H1 (cell line): ENCODE data around the gene CHD5. TPM values are rescaled to one million over a fixed set of nuclear protein-coding genes. Genes with fewer than 3 reads are reported as not detected.

Experiments used
- CTCF ChIA-PET: fragments of 300-600 bp; sonication (Branson Sonifier 250); formaldehyde crosslinking; loops from one replicate; lab custom pipeline; 2021; ENCODE audit not compliant: partially characterized antibody; lab: Charles Lee
- POLR2A ChIA-PET: fragments of 300-600 bp; sonication (Branson Sonifier 250); formaldehyde crosslinking; loops from one replicate; lab custom pipeline; 2021; ENCODE audit warnings: inconsistent platforms; ENCODE audit not compliant: partially characterized antibody; lab: Charles Lee
- DNase-seq, 2 experiments: peaks; one replicate each; pipeline versions ENCODE4 v3.0.0 to v3.0.0-alpha.2; 2010 to 2022; ENCODE audit warnings: low spot score in 2 of 2, low read depth in 1 of 2, mixed read lengths in 1 of 2
- FAIRE-seq: peaks from 2 replicates; lab custom pipeline; 2011; peaks lifted over from hg19 to GRCh38; lab: Jason Lieb, UNC
- H2AFZ ChIP-seq: 2 replicates; pipeline ENCODE4 v1.8.1; 2012; ENCODE audit warnings: low read length, inconsistent platforms
- H2AK5ac ChIP-seq: 2 replicates; pipeline ENCODE4 v1.6.1; 2013; ENCODE audit warnings: low read depth, low read length
- H2BK120ac ChIP-seq: replicated peaks from 2 replicates; pipeline ENCODE3; 2013; ENCODE audit warnings: low read depth, low read length, inconsistent platforms
- H2BK12ac ChIP-seq: 2 replicates; pipeline ENCODE4 v1.6.1; 2013; ENCODE audit warnings: low read depth, low read length
- H2BK15ac ChIP-seq: 2 replicates; pipeline ENCODE4 v1.6.1; 2013; ENCODE audit warnings: low read length
- H2BK20ac ChIP-seq: 2 replicates; pipeline ENCODE4 v1.6.1; 2013; ENCODE audit warnings: low read length
- H2BK5ac ChIP-seq: 2 replicates; pipeline ENCODE4 v1.6.1; 2013; ENCODE audit warnings: low read depth, low read length
- H3K14ac ChIP-seq: 2 replicates; pipeline ENCODE4 v1.6.1; 2013; ENCODE audit warnings: inconsistent platforms; ENCODE audit not compliant: insufficient read length
- H3K18ac ChIP-seq: 2 replicates; pipeline ENCODE4 v1.6.1; 2013; ENCODE audit warnings: low read length; ENCODE audit errors: extremely low read depth
- H3K23ac ChIP-seq: 2 replicates; pipeline ENCODE4 v1.6.1; 2013; ENCODE audit warnings: inconsistent platforms; ENCODE audit not compliant: insufficient read length
- H3K23me2 ChIP-seq: 2 replicates; pipeline ENCODE4 v1.6.1; 2013; ENCODE audit warnings: low read depth, low read length
- H3K27ac ChIP-seq: 2 replicates; pipeline ENCODE4 v1.6.1; 2011; ENCODE audit warnings: low read depth, low read length, inconsistent platforms
- H3K27me3 ChIP-seq, 4 experiments: replicated peaks in 1 of 4; 1 replicate in 1 of 4; 2 replicates in 3 of 4; pipeline versions ENCODE4 v1.6.1 to v1.8.1; 2011 to 2013; ENCODE audit warnings: low read length in 3 of 4, mild to moderate bottlenecking in 3 of 4, inconsistent platforms in 2 of 4, mixed read lengths in 2 of 4, moderate library complexity in 1 of 4; ENCODE audit not compliant: control insufficient read depth in 3 of 4, insufficient read depth in 3 of 4; ENCODE audit errors: extremely low read depth in 1 of 4
- H3K36me3 ChIP-seq, 4 experiments: 2 replicates each; pipeline versions ENCODE4 v1.6.1 to v1.8.1; 2011 to 2013; ENCODE audit warnings: mild to moderate bottlenecking in 4 of 4, low read length in 3 of 4, moderate library complexity in 2 of 4, control low read depth in 1 of 4, inconsistent platforms in 1 of 4; ENCODE audit not compliant: insufficient read depth in 4 of 4, control insufficient read depth in 2 of 4
- H3K4ac ChIP-seq: replicated peaks from 2 replicates; pipeline ENCODE3; 2013; ENCODE audit warnings: low read length, low read depth, mixed read lengths, inconsistent platforms; ENCODE audit not compliant: insufficient read length
- H3K4me1 ChIP-seq, 4 experiments: replicated peaks in 1 of 4; 1 replicate in 1 of 4; 2 replicates in 3 of 4; pipeline versions ENCODE4 v1.6.1 to v1.8.1; 2011 to 2013; ENCODE audit warnings: low read length in 3 of 4, inconsistent platforms in 2 of 4, mixed read lengths in 1 of 4; ENCODE audit not compliant: insufficient read depth in 4 of 4, control insufficient read depth in 3 of 4
- H3K4me2 ChIP-seq, 2 experiments: 2 replicates each; pipeline versions ENCODE4 v1.6.1 to v1.8.1; 2011 to 2013; ENCODE audit warnings: low read depth in 2 of 2, low read length in 2 of 2, control low read depth in 1 of 2, inconsistent platforms in 1 of 2, mild to moderate bottlenecking in 1 of 2; ENCODE audit not compliant: insufficient read depth in 1 of 2
- H3K4me3 ChIP-seq, 4 experiments: fragments of 200-600, 300-600 bp in 1 of 4; sonication (generic), shearing (Covaris generic), sonication (Bioruptor Twin) in 1 of 4; 2 replicates each; pipeline versions ENCODE4 v1.5.1 to v1.8.1; 2011 to 2016; ENCODE audit warnings: low read length in 4 of 4, low read depth in 3 of 4, control low read depth in 2 of 4, inconsistent platforms in 2 of 4, mild to moderate bottlenecking in 2 of 4, mixed read lengths in 1 of 4, moderate library complexity in 1 of 4; ENCODE audit not compliant: insufficient read depth in 2 of 4; ENCODE audit errors: extremely low read depth in 1 of 4
- H3K56ac ChIP-seq: replicated peaks from 2 replicates; pipeline ENCODE3; 2013; ENCODE audit warnings: low read depth, mild to moderate bottlenecking, mixed read lengths, low read length, inconsistent platforms; ENCODE audit not compliant: insufficient read length
- H3K79me1 ChIP-seq: 2 replicates; pipeline ENCODE4 v1.6.1; 2013; ENCODE audit warnings: low read depth, low read length, control low read depth
- H3K79me2 ChIP-seq, 2 experiments: 2 replicates each; pipeline versions ENCODE4 v1.6.1 to v1.8.1; 2012 to 2013; ENCODE audit warnings: low read length in 2 of 2, mild to moderate bottlenecking in 2 of 2, inconsistent platforms in 1 of 2; ENCODE audit not compliant: insufficient read depth in 2 of 2, control insufficient read depth in 1 of 2
- H3K9ac ChIP-seq, 4 experiments: replicated peaks in 1 of 4; 1 replicate in 1 of 4; 2 replicates in 3 of 4; pipeline versions ENCODE4 v1.6.1 to v1.8.1; 2011 to 2013; ENCODE audit warnings: low read depth in 3 of 4, low read length in 3 of 4, control low read depth in 2 of 4, mild to moderate bottlenecking in 2 of 4, moderate library complexity in 2 of 4, inconsistent platforms in 1 of 4; ENCODE audit errors: extremely low read depth in 1 of 4
- H3K9me3 ChIP-seq, 2 experiments: 2 replicates each; pipeline versions ENCODE4 v1.6.1 to v1.8.1; 2012 to 2013; ENCODE audit warnings: mild to moderate bottlenecking in 2 of 2, moderate library complexity in 2 of 2, control low read depth in 1 of 2, inconsistent platforms in 1 of 2, low read depth in 1 of 2, low read length in 1 of 2, mixed read lengths in 1 of 2; ENCODE audit not compliant: insufficient read depth in 2 of 2
- H4K20me1 ChIP-seq, 2 experiments: replicated peaks in 1 of 2; 2 replicates each; pipeline versions ENCODE3 to v1.8.1; 2011 to 2013; ENCODE audit warnings: inconsistent platforms in 2 of 2, low read length in 2 of 2, mild to moderate bottlenecking in 1 of 2; ENCODE audit not compliant: insufficient read depth in 2 of 2, control insufficient read depth in 1 of 2
- H4K5ac ChIP-seq: 2 replicates; pipeline ENCODE4 v1.6.1; 2013; ENCODE audit warnings: low read length, low read depth, mixed read lengths, inconsistent platforms; ENCODE audit not compliant: insufficient read length
- H4K8ac ChIP-seq: 2 replicates; pipeline ENCODE4 v1.8.0; 2013; ENCODE audit warnings: mild to moderate bottlenecking, moderate library complexity, low read length, inconsistent platforms; ENCODE audit not compliant: insufficient read depth; ENCODE audit errors: extremely low read depth
- H4K91ac ChIP-seq: replicated peaks from 2 replicates; pipeline ENCODE3; 2013; ENCODE audit warnings: low read length, mixed read lengths, inconsistent platforms; ENCODE audit not compliant: insufficient read length
- BACH1 ChIP-seq: IDR thresholded peaks from 2 replicates; pipeline ENCODE4 v1.6.1; 2012; ENCODE audit warnings: low read length, improper control_type of control experiment
- GTF2F1 ChIP-seq: IDR thresholded peaks from 2 replicates; pipeline ENCODE4 v1.6.1; 2012; ENCODE audit warnings: low read depth, low read length, improper control_type of control experiment, borderline replicate concordance
- HDAC2 ChIP-seq, 2 experiments: fragments of 300-600 bp in 1 of 2; sonication (generic) in 1 of 2; IDR thresholded peaks; 2 replicates each; pipeline ENCODE4 v1.6.1; 2011 to 2012; ENCODE audit warnings: low read depth in 2 of 2, low read length in 2 of 2, mild to moderate bottlenecking in 2 of 2, moderate library complexity in 2 of 2, borderline replicate concordance in 1 of 2, inconsistent platforms in 1 of 2
- POLR2AphosphoS5 ChIP-seq: IDR thresholded peaks from 2 replicates; pipeline ENCODE4 v1.6.1; 2011; ENCODE audit warnings: low read depth, low read length
- RAD21 ChIP-seq, 2 experiments: IDR thresholded peaks in 1 of 2; conservative IDR thresholded peaks in 1 of 2; 2 replicates each; pipeline ENCODE4 v1.6.1; 2011; ENCODE audit warnings: low read depth in 2 of 2, low read length in 2 of 2, improper control_type of control experiment in 1 of 2, inconsistent platforms in 1 of 2, mild to moderate bottlenecking in 1 of 2, moderate library complexity in 1 of 2
- SP1 ChIP-seq: IDR thresholded peaks from 2 replicates; pipeline ENCODE4 v1.6.1; 2011; ENCODE audit warnings: low read depth, low read length
- TAF1 ChIP-seq: IDR thresholded peaks from 2 replicates; pipeline ENCODE4 v1.6.1; 2011; ENCODE audit warnings: mild to moderate bottlenecking, low read depth, low read length
- TAF7 ChIP-seq: optimal IDR thresholded peaks from 2 replicates; pipeline ENCODE3; 2011; ENCODE audit warnings: low read depth, mild to moderate bottlenecking, inconsistent platforms, low read length, moderate library complexity, borderline replicate concordance
- WGBS, 2 experiments: shearing (Covaris generic) in 1 of 2; methylation state at CpG; one replicate each; pipeline versions ENCODE4 v1.1.6 to v1.1.7; 2013 to 2015; ENCODE audit warnings: low lambda C conversion rate in 2 of 2, mixed read lengths in 2 of 2, inconsistent platforms in 1 of 2, low coverage in 1 of 2, missing lambda C conversion rate in 1 of 2; ENCODE audit not compliant: insufficient replicate concordance in 2 of 2, insufficient coverage in 1 of 2, insufficient read length in 1 of 2; ENCODE audit errors: extremely low coverage in 1 of 2, missing lambda C conversion rate in 1 of 2; 5-methylcytosine and 5-hydroxymethylcytosine counted together
- polyA plus RNA-seq, 7 experiments: library from polyadenylated mRNA; depleted of rRNA in 3 of 7; stranded (reverse) in 5 of 7; unstranded in 2 of 7; fragments of >200 nt in 5 of 7; fragments of 200-250 nt in 2 of 7; gene quantifications; 1 replicate in 5 of 7; 2 replicates in 1 of 7; 4 replicates in 1 of 7; pipeline versions ENCODE4 v1.2.1 to v1.2.3, GENCODE V29; 2011 to 2013; ENCODE audit warnings: missing spikeins in 2 of 7, mixed read lengths in 2 of 7
- total RNA-seq: library from RNA; stranded (reverse); fragmentation: NEBNext Ultra II Directional; extraction: Animal tissue kit (Norgen Biotek cat#: 25700); gene quantifications from 2 replicates; pipeline ENCODE4 v1.2.1, GENCODE V29; 2021
- TF ChIP-seq, protein P1 (sequence below): IDR thresholded peaks from 2 replicates; pipeline ENCODE4 v1.6.1; 2012; ENCODE audit warnings: low read length, inconsistent platforms

Gene CHD5
- total and polyA plus RNA-seq, 2 of the 8 experiments (the other 6 are each of a cell fraction or from before 2014, with no cell fraction given): 0.42 to 1.8 TPM

GRCh38 chr1:6210591-6211355 is 30.7 kb upstream of the CHD5 start:
- no peak overlapping the region for H3K18ac ChIP-seq
- TF ChIP-seq TAF7 (no peak), RAD21 (IDR thresholded peaks at IDR 0.05 in 1 of 2, conservative IDR thresholded peaks at IDR 0.05 in 1 of 2; ENCODE audit: low read depth in 2 of 2, low read length in 2 of 2) (no peak), BACH1 (no peak), HDAC2 (IDR thresholded peaks at IDR 0.05; ENCODE audit: borderline replicate concordance in 1 of 2, low read depth in 2 of 2, low read length in 2 of 2) (no peak), POLR2AphosphoS5 (no peak), SP1 (no peak), TAF1 (no peak), GTF2F1 (no peak)
- TF ChIP-seq, protein P1, sequence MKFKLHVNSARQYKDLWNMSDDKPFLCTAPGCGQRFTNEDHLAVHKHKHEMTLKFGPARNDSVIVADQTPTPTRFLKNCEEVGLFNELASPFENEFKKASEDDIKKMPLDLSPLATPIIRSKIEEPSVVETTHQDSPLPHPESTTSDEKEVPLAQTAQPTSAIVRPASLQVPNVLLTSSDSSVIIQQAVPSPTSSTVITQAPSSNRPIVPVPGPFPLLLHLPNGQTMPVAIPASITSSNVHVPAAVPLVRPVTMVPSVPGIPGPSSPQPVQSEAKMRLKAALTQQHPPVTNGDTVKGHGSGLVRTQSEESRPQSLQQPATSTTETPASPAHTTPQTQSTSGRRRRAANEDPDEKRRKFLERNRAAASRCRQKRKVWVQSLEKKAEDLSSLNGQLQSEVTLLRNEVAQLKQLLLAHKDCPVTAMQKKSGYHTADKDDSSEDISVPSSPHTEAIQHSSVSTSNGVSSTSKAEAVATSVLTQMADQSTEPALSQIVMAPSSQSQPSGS: no peak

More at GRCh38 chr1:6210591-6211355, 30.7 kb upstream of the CHD5 start:
- Histone ChIP-seq H3K79me2 (no peaks in the 10 kb centered on the region), H2BK5ac (no peak overlapping the region), H2AK5ac (no peak overlapping the region), H4K20me1 (peaks cover 0 to 7% of the 10 kb centered on the region in 2 experiments), H3K56ac (no peak overlapping the region), H3K4ac (no peak overlapping the region), H3K4me1 (peaks cover 0 to 31% (median 24%) of the 10 kb centered on the region in 4 experiments; a peak in 6 of 7 replicates), H3K23me2 (peaks cover 18% of the 10 kb centered on the region; the same call in 1 of the 2 replicates), H2BK12ac (0 out of 2 replicates have a peak overlapping the region, but pooled peaks have one; percentile 1), H4K5ac (no peak overlapping the region), H3K79me1 (no peaks in the 10 kb centered on the region), H3K27me3 (peaks cover 1 to 47% (median 37%) of the 10 kb centered on the region in 4 experiments), H3K9ac (no peak overlapping the region), H4K91ac (no peak overlapping the region), H2AFZ (no peak overlapping the region), H3K27ac (no peak overlapping the region), H2BK120ac (no peak overlapping the region), H3K9me3 (no peaks in the 10 kb centered on the region), H3K4me2 (no peak overlapping the region; a peak in 1 of 4 replicates), H3K23ac (no peak overlapping the region), H2BK15ac (no peak overlapping the region), H4K8ac (no peak overlapping the region), H2BK20ac (no peak overlapping the region), H3K4me3 (no peak overlapping the region), H3K36me3 (no peaks in the 10 kb centered on the region), H3K14ac (no peak overlapping the region)
- WGBS, 2 experiments: 91% methylated on average over 20 of the region's 29 CpGs; no CpG with 5 or more reads in 1 of the 2 experiments
- FAIRE-seq (no peak), DNase-seq (no peak)
- ChIA-PET CTCF (interaction anchor here (0.6 to 17.1 kb wide), 12 partner anchors 8 to 203 kb away, joined by 3 to 353 read pairs (median 6); partner anchors contain the start of genes HES3, ICMT and RPL22), POLR2A (interaction anchor here (0.7 to 4.0 kb wide), 11 partner anchors 10 to 43 kb away, joined by 3 to 28 read pairs (median 4); partner anchors contain the start of genes HES3, ICMT and RPL22)
